Type B pancreatic cell (in vitro differentiated cells): ENCODE results near the gene OR52K2. TPM values are rescaled to one million over a fixed set of nuclear protein-coding genes. Genes with fewer than 3 reads are reported as not detected.
A peak's percentile ranks its signal among the peaks of the same experiment; 100 is the strongest.

ENCODE experiments used
- DNase-seq: peaks from one replicate; pipeline ENCODE4 v3.0.0; 2021; ENCODE audit warnings: mixed read lengths; ENCODE audit not compliant: unreplicated experiment; ENCODE audit errors: extremely low spot score
- H3K27ac Mint-ChIP-seq: 2 replicates; pipeline ENCODE4 v1.8.0; 2021; ENCODE audit warnings: mild to moderate bottlenecking, mixed read lengths
- H3K27me3 Mint-ChIP-seq: 2 replicates; pipeline ENCODE4 v1.8.0; 2021; ENCODE audit warnings: mixed read lengths
- H3K36me3 Mint-ChIP-seq: 2 replicates; pipeline ENCODE4 v1.8.0; 2021; ENCODE audit warnings: mixed read lengths
- H3K4me1 Mint-ChIP-seq: one replicate; pipeline ENCODE4 v1.8.0; 2021; ENCODE audit warnings: mixed read lengths; ENCODE audit not compliant: unreplicated experiment
- H3K4me3 Mint-ChIP-seq: 2 replicates; pipeline ENCODE4 v1.8.0; 2021; ENCODE audit warnings: mild to moderate bottlenecking, mixed read lengths
- H3K9me3 Mint-ChIP-seq: 2 replicates; pipeline ENCODE4 v1.8.0; 2021; ENCODE audit warnings: mixed read lengths
- CTCF ChIP-seq: fragments of 200-600 bp; sonication (generic); conservative IDR thresholded peaks from 2 replicates; pipeline ENCODE4 v1.5.0; 2021; ENCODE audit warnings: antibody characterized with exemption, mild to moderate bottlenecking
- total RNA-seq: library from RNA; stranded (reverse); gene quantifications from 2 replicates; pipeline ENCODE4 v1.2.1, GENCODE V29; 2021; ENCODE audit warnings: low replicate concordance

Gene OR52K2
- total RNA-seq, 1 donor from 2014 or later = not detected

DNA sequence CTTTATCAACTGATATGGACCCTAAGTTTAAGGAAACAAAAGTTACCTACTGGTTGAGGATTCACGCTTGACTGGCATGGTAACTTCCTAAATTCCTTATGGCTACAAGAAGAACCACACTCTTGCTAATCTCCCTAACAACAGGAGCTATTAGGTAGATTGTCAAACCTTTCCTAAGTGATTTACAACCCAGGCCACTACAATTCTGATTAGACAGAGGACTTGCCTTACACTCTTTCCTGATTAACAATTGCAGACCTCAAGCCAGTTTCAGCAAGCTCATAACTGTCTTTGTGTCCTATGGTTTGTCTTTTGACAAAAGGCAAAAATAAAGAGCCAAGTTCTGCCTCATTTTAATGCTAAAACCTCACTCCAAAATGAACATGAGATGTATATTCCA is 16.3 kb downstream of the OR52K2 start:
- peaks cover 18% of the 10 kb centered on the region for H3K9me3 Mint-ChIP-seq
- no peaks in the 10 kb centered on the region for H3K27me3 Mint-ChIP-seq
- no peak for DNase-seq
- TF ChIP-seq CTCF = no peak
- H3K4me1 Mint-ChIP-seq = peaks cover 2% of the 10 kb centered on the region
- H3K4me3 Mint-ChIP-seq = no peak overlapping the region
- peak overlapping the region; percentile 30 for H3K27ac Mint-ChIP-seq
- H3K36me3 Mint-ChIP-seq = no peaks in the 10 kb centered on the region

DNA sequence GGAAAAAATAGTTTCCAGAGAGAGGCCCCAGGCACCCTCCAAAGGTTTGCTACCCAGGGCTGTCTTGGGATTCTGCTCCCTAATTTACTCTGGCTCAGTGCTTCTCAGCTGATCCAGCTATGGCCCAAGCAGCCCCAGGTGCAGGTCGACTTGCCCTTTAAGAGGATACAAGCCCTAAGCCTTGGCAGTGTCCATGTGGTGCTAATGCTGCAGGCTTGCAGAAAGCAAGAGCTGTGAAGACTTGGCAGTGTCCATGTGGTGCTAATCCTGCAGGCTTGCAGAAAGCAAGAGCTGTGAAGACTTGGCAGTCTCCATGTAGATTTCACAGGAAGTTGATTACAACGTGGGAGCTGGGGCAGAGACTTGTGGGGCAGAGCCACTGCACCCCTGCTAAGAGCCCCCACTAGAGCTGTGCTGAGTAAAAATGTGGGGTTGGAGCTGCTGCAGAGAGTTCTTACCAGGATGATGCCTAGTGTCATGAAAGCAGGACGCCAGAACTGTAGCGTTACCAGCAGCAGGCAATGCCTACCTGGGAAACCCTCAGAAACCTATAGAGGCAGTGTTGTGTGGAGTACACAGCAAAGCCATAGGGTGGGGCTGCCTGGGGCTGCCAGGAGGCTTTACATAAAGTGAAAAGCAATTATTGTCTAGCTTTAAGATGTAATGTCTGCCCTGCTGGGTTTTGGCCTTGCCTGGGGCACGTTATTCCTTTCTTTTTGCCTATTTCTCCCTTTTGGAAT is 17.2 kb downstream of the OR52K2 start:
- Mint-ChIP-seq H3K4me3 (no peak overlapping the region), H3K4me1 (no peaks in the 10 kb centered on the region), H3K27me3 (no peaks in the 10 kb centered on the region), H3K36me3 (no peaks in the 10 kb centered on the region), H3K27ac (no peak overlapping the region), H3K9me3 (peaks cover 18% of the 10 kb centered on the region)
- no peak for DNase-seq
- TF ChIP-seq CTCF = no peak

DNA sequence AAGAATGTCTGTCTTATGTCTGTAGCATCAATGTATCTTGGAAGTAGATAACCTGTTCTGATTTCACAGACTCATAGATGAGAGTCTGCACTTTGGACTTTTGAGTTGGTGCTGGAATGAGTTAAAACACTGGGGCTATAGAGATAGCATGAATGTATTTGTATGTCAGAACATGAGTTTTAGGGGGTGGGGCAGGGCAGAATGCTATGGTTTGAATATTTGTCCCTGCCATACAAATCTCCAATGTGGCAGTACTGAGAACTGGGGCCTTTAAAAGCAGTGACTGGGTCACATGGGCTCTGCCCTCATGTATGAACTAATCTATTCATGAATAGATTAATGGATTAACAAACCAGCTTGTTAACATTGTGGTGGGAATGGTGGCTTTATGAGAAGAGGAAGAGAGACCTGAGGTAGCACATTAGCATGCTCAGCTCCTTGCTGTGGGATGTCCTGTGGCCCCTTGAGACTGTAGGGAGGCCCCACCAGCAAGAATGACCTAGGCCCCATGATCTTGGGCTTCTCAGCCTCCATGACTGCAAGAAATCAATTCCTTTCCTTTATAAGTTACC is 17.9 kb downstream of the OR52K2 start:
- no peak overlapping the region for H3K4me3 Mint-ChIP-seq
- H3K36me3 Mint-ChIP-seq = no peaks in the 10 kb centered on the region
- H3K27ac Mint-ChIP-seq = no peak overlapping the region
- no peaks in the 10 kb centered on the region for H3K4me1 Mint-ChIP-seq
- DNase-seq = no peak
- no peaks in the 10 kb centered on the region for H3K27me3 Mint-ChIP-seq
- TF ChIP-seq CTCF = no peak
- H3K9me3 Mint-ChIP-seq = peaks cover 18% of the 10 kb centered on the region

DNA sequence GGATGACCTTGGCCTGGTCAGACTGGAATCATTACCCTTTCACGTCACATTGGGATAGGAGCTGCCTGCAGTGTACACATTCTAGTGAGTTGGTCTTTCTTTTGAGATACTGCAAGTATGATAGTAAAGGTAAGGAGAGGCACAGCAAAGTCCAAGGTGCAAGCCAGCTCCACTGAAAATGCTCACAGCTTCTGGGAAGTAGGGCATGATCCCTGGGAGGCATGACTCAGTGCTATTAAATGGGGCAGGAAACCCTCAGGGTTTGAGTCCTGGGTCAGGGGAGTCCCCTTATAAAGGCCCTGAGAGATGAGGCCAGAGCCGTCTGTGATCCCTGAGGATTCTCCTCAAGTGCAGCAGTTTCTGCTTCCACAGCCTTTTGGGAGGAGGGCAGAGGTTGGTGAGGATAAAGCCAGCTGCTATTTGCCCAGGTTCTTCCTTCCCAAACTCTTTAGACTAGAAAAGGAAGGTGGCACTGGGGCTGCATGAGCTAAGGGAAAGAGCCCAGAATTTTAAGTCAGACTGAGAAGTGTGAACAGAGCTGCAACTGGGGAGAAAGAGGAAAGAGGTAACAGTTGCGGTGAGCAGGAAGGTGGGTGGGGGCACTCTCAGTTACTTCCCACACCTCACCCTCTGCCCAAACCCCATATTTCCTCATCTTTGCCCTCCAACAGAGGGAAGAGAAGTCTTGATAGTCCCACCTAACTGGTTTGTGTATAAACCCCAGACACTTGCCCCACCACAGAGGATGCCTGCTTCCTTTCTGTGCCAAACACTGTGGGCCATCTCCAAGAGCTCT is 18.9 kb downstream of the OR52K2 start:
- Mint-ChIP-seq H3K27me3 (no peaks in the 10 kb centered on the region), H3K9me3 (peaks cover 12% of the 10 kb centered on the region), H3K4me1 (no peaks in the 10 kb centered on the region), H3K36me3 (no peaks in the 10 kb centered on the region), H3K4me3 (no peak overlapping the region), H3K27ac (no peak overlapping the region)
- TF ChIP-seq CTCF = no peak
- DNase-seq = no peak

DNA sequence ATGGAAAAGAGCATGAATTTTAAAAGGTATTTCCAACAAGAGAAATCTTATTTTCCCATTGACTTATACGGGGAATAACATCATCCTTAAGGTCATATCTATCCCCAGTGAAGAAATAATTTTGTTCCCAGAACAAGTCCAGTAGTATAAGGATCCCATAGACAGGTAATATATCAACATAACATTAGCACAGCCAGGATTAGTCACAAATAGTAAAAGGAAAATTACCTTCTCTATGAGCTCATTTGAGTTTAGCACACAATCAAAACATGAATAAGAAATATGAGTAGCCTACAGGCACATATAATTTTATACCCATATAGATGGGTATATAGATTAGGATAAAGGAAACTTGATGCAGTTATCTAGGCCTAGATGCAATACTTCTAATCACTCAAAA is 30.5 kb downstream of the OR52K2 start:
- Mint-ChIP-seq H3K4me1 (no peaks in the 10 kb centered on the region), H3K27me3 (no peaks in the 10 kb centered on the region), H3K4me3 (no peak overlapping the region), H3K36me3 (no peaks in the 10 kb centered on the region), H3K27ac (no peak overlapping the region), H3K9me3 (no peaks in the 10 kb centered on the region)
- no peak for TF ChIP-seq CTCF
- no peak for DNase-seq
